Mesenteric fat pad (tissue), 1 donor: ENCODE measurements around the gene CHRDL2. TPM values are rescaled to one million over a fixed set of nuclear protein-coding genes. Genes with fewer than 3 reads are reported as not detected.

Experiments used
- DNase-seq: peaks from one replicate; pipeline ENCODE4 v3.0.0-alpha.2; 2020; ENCODE audit warnings: low spot score
- total RNA-seq: library from RNA; stranded (reverse); fragmentation: NEBNext Ultra II Directional; extraction: Animal tissue kit (Norgen Biotek cat#: 25700); gene quantifications from one replicate; pipeline ENCODE4 v1.2.1, GENCODE V29; 2021
- donor health status: DM: yes; HTN: yes; CAD: no.

Gene CHRDL2
- total RNA-seq, 1 donor from 2014 or later, result 0.67 TPM

DNA sequence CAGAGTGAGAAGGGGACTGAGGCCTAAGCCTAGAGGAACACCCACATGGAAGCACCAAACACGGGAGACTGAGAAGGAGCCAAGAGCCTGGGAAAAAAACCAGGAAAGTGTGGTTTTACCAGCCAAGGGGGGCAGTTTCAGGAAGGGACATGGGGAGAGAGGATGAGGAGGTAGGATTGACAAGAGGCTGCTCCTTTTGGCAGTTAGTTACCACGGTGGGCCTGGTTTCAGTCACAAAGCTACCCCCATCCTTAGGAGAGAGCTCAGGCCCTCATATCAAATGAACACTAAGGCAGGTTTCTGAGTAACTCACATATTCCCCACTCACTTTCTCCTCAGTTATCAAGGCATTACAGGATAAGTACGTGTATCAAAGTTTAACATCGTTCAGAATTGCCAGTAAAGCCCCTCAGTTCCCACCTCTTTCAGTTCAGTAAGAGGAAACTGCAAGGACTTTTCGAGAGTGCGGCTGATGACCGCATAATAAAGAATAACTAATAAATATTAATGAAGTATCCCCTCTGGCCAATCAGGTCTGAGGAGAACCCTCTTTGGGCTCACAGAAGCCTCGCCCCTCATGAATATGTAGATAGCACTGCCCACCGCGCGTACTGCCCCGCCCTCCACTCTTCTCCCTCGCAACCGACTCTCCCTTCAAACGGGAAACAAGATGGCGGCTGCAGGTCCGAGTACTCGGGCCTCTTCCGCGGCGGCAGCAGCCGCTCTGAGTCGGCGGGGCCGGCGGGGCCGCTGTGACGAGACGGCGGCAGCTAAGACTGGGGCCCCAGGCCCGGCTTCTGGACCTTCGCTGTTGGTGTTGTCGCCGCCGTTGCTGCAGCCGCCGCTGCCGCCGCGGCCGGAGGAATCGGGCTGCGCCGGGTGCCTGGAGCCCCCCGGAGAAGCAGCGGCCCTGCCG lies 17.2 kb upstream of the CHRDL2 start, which contains the start of gene RNF169:
Gene RNF169, plus strand, starts transcription at position 639 of the 916 bp plus-strand sequence. Its CDS starts 32 bp downstream, at position 671.
- DNase-seq, result peak; percentile 93

DNA sequence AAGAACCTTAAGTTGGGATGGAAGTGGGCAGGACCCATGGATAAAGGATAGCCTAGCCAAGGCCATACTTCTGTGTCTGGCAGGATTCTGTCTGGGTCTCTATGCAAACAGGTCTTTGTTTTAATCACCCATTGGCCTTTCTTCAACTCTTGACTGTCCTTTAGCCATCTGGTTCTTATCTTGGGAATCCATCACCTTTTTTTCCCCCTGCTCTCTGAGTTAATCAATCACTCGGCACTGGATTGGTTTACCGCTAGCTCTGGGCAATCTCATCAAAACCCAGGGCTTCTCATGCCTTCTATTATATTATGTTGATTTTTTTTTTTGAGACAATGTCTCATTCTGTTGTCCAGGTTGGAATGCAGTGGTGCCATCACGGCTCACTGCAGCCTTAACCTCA lies 15.6 kb upstream of the CHRDL2 start:
- DNase-seq, result no peak

- DNase-seq, result no peak
Observed at GRCh38 chr11:74744277-74744676, 13.1 kb upstream of the CHRDL2 start.

GRCh38 chr11:74743640-74744039 lies 12.4 kb upstream of the CHRDL2 start:
- no peak for DNase-seq

DNA sequence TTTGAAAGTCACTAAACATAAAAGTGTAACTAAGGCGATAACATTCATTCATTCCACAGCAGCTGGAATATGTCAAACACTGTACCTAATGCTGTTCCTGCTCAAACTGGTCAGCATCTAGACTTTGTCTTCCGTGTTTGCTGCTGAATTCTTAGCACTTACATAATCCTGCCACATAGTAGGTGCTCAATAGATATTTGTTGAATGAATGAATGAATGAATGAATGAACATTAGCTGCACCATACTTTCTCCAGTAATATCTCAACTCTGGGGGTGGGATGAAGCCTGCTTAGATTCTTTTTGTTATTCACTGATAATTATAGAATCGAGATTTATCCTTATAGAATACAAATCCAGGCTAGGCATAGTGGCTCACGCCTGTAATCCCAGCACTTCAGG lies 10.8 kb upstream of the CHRDL2 start:
- DNase-seq, result no peak

DNA sequence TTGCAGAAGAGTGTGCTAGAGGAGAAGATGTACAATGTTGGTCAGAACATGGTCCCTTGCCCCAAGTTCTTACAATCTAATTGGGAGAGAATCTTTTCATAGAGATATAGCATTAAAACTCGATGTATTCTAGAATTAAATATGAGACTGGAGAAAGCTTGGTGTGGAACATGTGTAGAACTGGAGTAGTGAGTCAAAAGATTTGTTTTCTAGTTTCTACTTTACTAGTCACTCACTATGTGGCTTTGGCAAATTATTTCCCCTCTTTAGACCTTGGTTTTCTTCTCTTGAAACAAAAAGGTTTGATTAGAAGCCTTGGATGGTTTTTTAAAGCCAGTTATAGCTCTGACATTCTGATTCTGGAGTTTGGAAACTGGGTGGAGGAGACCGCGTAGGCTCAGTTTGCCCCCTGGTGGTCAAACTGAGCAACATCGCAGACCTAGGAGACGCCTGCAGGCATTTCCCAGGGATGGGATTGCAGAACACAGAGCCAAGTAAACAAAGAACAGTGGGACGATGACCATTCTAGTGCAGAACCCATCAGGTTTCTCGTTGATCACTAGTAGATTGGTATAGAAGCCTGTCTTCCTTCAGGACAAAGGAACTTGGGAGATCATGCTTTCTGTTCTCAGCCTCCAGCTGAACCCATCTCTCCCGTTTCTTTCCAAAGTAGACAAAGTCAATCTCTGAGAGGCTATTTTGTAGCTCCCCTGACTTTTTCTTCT lies 8.5 kb upstream of the CHRDL2 start:
- DNase-seq, result no peak

DNA sequence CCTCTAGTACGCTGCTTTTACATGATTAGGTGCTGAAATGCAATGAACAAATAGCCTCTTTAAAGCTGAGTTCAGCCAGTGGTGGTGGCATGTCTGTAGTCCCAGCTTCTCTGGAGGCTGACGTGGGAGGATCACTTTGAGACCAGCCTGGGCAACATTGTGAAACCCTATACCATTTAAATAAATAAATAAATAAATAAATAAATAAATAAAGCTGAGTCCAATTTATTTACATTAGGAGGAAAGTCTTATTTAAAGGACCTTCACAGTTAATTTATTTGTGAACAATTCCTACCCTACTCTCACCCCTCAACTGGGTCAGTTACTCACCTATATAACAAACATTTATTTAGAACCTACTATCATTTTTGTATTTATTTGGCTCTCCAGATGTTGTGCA lies 4.8 kb upstream of the CHRDL2 start:
- no peak for DNase-seq

GRCh38 chr11:74735365-74735928 lies 4.2 kb upstream of the CHRDL2 start:
- DNase-seq, result no peak

DNA sequence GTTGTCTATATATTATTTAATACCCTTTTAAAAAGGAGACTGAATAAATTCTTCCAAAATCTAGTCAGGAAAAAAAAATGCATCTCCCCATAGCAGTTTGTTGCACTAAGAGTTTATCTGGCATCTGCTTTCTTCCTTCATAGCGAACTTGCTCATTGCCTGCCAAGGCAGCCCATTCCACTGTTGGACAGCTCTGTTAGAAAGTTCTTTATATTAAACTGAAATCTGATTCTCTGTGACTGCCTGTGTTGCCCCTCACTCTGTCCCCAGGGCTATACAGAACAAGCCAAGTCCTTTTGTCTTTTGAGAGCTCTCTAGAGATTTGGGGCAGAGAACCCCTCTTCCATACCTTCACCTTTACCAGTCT lies 3.3 kb upstream of the CHRDL2 start:
- no peak for DNase-seq

DNA sequence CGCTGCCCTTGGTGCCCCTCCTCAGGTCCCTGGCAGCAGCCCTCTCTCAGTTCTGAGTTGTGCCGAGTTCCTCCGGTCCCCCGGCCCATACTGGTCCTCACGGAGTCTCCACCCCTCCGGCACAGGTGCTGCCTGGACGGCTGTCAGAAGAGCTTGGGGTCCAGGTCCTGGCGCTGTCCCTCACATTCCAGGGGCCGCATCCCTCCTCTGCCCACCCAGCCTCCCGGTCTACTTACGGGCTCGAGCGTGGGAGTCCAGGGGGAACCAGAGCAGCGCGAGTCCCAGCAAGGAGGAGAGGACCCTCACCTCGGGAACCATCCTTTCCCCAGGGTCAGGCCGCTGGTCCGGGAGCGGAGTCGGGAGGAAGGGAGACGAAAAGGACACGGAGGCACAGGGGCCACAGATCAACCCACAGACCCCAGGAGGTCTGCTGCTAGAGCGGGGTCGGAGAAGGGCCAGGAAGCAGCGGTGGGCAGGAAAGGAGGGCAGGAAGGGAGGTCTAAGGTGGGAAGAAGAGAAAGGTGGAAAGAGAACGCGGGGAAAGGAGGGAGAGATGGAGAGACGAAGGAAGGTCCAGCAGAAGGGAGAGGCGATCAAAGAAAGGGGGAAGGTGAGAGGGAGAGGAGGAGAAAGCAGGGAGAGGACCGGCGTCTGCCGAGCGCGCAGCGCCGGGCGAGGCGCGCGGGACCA lies 510 bp downstream of the CHRDL2 start:
- DNase-seq, result no peak

- DNase-seq, result no peak
Observed at GRCh38 chr11:74729397-74729796, 1.8 kb downstream of the CHRDL2 start.

DNA sequence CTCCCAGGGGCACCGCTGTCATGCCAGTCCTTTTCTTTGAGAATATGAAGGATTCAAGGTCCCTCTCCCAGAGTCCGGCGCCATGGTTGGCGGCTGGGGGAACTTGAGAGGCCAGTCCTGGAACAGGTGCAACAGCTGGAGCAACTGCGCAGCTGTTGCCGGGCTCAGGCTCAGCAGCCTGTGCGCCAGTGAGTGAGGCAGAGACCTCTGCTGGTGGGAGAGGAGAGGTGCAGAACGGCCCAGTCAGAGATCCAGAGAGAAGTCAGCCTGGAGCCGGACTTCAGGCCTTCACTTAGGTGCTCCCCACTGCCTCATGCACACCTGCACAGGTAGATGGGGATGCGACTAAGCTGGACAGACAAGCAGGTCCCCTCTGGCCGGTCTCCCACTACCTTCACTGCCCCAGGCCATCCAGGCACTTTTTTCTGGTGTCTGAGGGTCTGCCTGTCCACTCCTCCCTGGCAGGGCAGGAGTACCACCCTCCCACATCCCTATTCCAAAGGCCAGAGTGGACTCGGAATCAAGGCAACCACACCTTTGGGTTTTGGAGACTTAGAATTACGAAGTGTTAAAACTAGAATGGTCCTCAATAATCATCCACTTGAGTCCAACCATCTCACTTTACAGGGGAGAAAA lies 4.6 kb downstream of the CHRDL2 start:
- no peak for DNase-seq

DNA sequence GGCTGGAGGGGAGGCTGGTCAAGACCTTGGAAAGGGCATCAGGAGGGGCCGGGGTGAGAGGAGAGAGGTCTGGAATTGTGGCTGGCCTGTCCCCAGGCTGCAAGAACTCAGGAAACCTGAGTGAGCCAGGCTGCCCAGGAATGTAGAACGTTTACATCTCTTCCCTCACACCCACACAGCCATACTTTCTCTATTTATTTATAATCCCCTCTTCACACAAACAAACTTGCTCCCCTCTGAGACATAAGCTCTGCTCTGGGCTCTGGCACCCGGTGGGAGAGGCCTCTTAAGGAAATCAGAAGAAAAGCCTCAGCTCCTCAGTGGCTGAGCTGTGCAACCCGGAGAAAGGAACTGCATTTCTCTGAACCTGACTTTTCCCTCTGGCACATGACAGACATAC lies 5.5 kb downstream of the CHRDL2 start:
- no peak for DNase-seq

DNA sequence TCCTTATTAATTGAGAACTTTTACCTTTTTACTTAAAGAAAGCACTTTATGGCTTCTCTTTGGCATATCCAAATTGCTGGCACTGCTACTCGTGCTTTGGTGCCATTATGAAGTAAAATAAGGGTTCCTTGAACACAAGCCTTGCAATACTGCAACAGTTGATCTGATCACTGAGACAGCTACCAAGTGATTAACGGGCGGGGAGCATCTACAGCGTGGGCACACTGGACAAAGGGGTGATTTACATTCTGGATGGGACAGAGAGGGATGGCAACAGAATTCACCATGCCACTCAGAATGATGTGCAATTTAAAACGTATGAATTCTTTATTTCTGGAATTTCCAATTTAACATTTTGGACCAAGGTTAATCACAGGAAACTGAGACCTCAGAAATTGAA lies 7.7 kb downstream of the CHRDL2 start:
- no peak for DNase-seq

DNA sequence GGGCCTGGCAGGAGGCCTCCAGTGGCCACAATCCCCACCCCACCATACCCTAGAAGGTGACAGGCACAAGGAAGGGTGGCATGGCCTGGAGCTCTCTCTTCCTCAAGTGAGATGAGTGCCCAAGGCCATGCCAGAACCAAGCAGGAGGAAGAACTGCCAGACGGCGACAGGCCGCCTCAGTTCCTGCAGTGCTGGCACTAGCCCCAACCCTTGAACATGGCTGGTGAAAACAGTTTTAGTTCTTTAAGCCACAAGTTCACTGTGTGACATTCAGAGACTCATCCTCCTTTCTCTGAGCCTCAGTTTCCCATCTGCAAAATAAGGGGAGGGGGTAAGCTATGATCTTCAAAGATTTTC lies 9.8 kb downstream of the CHRDL2 start:
- DNase-seq, result no peak

DNA sequence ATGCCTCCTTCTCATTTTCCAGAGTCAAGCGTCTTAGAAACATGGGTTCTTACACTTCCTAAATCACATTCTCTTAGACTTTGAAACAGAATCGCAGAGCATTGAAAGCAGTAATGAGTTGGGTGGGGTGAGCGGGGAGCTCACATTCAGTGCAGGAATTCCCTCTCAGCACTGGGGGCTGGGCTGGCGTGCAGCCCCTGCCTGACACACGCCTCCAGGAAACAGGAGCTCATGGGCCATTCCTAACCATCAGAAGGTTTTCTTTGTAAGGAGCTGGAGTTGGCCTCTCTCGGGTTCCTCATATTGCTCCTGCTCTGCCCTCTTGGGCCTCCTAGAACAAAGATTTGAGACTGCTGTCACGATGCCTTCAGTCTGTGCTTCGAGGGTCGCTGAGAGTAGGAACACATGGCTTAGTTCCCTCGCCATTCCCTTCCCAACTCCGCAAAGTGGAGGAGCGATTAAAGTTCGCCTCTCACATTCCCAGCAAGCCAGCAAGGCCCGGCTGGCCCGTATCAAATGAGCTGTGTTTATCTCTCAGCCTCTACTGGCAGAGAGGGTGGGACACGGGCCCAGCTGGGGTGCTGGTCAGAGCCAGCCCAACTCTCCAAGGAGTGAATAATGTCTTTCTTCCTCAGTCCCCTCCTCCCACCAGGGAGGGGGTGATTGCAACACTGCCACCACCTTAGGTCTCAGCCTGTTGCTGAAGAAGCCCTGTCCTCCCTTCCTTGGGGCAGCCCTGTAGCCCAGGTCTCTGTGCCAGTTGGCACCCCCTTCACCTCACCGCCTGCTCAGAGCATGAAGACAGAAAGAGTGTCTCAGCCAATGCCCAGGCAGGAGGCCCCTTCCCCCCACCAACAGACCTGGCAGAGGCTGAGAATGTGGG lies 10.4 kb downstream of the CHRDL2 start:
- DNase-seq, result no peak

GRCh38 chr11:74719011-74719410 lies 12.2 kb downstream of the CHRDL2 start:
- no peak for DNase-seq

- DNase-seq, result no peak
Observed at GRCh38 chr11:74717221-74717969, 13.8 kb downstream of the CHRDL2 start.

- no peak for DNase-seq
Observed at GRCh38 chr11:74714904-74715303, 16.3 kb downstream of the CHRDL2 start.
